ENCODE results near the gene PRKN. TPM values are rescaled to one million over a fixed set of nuclear protein-coding genes. Genes with fewer than 3 reads are reported as not detected.

Gene PRKN
- total and polyA plus RNA-seq, 2 donors, result 3.5 to 6.5 TPM

DNA sequence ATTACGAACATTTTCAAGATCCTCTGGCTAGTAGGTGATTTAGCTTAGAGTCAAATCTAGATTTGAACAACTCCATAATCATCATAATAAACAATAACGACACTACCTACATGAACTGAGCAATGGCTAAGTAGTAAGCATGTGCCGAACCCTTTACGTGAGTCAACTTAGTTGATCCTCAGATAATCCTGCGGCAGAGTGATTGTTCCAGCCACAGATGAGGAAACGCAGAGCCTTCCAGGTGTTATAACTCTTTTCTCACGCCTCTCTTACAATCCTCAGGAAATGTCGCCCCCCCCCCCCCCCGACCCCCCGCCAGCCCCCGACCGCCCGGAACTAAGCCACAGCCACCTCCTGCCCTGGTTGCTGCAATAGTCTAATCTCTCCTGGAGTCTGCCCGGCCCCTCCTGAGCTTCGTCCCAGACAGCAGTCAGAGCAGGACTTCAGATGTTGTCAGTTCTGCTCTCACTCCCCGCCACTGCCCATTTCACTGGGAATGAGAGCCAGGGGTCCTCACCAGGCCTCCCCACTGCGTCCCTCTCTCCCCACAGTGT, 1312.2 kb downstream of the PRKN start:
- no peaks in the 10 kb centered on the region for H3K4me1 ChIP-seq (ENCODE audit: insufficient read depth)
- WGBS, result 55% methylated on average over 17 of the region's 17 CpGs
- H3K4me3 ChIP-seq (ENCODE audit: low read depth, low read length), result no peak overlapping the region
- H3K27ac ChIP-seq (ENCODE audit: low read depth), result no peak overlapping the region
- no peak for DNase-seq (ENCODE audit: extremely low spot score)
- no peaks in the 10 kb centered on the region for H3K36me3 ChIP-seq (ENCODE audit: insufficient read depth)

DNA sequence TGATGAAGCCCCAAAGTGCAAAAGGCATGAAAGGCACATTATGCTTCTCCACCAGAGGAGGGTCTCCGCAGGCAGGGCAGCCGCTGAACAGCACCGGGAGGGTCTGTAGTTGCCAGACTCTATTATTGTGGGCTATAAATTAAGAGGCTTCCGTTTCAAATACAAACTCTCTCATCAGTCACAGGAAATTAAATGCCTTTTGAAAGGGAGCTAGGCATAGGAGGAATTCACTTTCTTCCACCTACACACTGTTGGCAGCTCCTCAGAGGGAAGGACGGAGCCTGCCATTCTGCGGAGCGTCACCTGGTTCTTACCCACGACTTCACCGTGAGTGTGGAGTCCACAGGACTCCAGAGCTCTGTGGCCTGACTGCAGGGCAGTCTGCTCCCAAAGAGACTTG, 1312.9 kb downstream of the PRKN start:
- H3K4me3 ChIP-seq (ENCODE audit: low read depth, low read length), result no peak overlapping the region
- H3K36me3 ChIP-seq (ENCODE audit: insufficient read depth), result no peaks in the 10 kb centered on the region
- no peak for DNase-seq (ENCODE audit: extremely low spot score)
- H3K4me1 ChIP-seq (ENCODE audit: insufficient read depth), result no peaks in the 10 kb centered on the region
- no peak overlapping the region for H3K27ac ChIP-seq (ENCODE audit: low read depth)
- 79% methylated on average over 9 of the region's 9 CpGs for WGBS

DNA sequence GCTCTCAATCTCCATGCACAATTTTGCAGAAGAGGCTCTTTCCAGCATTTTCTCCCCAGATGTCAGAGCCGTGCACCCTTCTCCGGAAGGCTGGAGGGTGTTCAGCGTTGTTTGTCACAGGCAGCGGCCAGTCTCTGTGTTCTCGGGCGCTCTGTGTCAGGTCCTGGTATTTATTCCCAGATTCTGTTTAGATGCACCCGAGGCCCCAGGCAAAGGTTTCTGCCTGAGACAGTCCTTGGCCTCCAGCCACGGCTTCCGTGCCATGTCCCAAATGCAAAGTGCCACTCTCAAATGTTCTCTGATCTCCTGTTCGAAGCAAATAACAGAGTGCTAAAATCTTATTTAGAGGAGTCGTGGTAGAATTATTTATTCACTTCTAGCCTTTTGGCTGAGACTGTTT, 1313.4 kb downstream of the PRKN start:
- H3K27ac ChIP-seq (ENCODE audit: low read depth), result no peak overlapping the region
- H3K4me1 ChIP-seq (ENCODE audit: insufficient read depth), result no peaks in the 10 kb centered on the region
- H3K4me3 ChIP-seq (ENCODE audit: low read depth, low read length), result no peak overlapping the region
- 78% methylated on average over 11 of the region's 11 CpGs for WGBS
- no peak for DNase-seq (ENCODE audit: extremely low spot score)
- no peaks in the 10 kb centered on the region for H3K36me3 ChIP-seq (ENCODE audit: insufficient read depth)

DNA sequence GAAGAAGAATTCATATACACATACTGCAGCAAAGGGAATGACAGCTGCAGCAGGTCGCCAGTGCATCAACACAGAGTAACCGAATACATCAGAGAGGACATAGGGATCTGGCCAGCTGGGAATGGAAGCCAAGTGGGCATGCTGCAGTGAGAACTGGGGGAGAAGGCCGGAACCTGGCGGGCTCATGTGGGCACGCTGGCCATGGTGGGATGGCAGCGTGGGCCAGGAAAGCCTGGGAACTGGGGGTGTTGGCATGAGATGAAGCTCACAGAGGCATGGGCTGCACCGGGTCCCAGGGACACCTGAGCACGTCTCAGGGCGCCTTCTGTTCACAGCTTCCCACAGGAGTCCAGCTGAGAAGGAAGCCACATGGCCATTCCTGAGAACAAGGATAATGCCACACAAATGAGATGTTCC, 1314.2 kb downstream of the PRKN start:
- H3K4me1 ChIP-seq (ENCODE audit: insufficient read depth), result no peaks in the 10 kb centered on the region
- no peaks in the 10 kb centered on the region for H3K36me3 ChIP-seq (ENCODE audit: insufficient read depth)
- 87% methylated on average over 9 of the region's 9 CpGs for WGBS
- no peak overlapping the region for H3K4me3 ChIP-seq (ENCODE audit: low read depth, low read length)
- no peak for DNase-seq (ENCODE audit: extremely low spot score)
- no peak overlapping the region for H3K27ac ChIP-seq (ENCODE audit: low read depth)

DNA sequence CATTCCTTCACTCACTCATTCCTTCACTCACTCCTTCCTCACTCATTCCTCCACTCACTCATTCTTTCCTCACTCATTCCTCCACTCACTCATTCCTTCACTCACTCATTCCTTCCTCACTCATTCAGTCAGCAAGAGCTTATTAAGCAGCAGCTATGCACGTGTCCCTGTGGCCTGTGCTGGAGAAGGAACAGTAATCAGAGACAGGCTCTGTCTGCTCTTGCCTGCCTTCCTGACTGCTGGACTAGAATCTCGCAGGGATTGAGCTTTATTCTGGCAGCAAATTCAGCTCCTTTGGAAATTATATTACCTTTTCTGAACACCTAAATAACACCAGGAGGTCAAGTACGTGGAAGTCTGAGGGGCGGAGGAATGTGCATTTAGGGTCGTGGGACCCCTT, 1314.8 kb downstream of the PRKN start:
- WGBS, result 89% methylated on average over 5 of the region's 5 CpGs
- H3K4me1 ChIP-seq (ENCODE audit: insufficient read depth), result no peaks in the 10 kb centered on the region
- H3K4me3 ChIP-seq (ENCODE audit: low read depth, low read length), result no peak overlapping the region
- H3K27ac ChIP-seq (ENCODE audit: low read depth), result no peak overlapping the region
- H3K36me3 ChIP-seq (ENCODE audit: insufficient read depth), result no peaks in the 10 kb centered on the region
- no peak for DNase-seq (ENCODE audit: extremely low spot score)

DNA sequence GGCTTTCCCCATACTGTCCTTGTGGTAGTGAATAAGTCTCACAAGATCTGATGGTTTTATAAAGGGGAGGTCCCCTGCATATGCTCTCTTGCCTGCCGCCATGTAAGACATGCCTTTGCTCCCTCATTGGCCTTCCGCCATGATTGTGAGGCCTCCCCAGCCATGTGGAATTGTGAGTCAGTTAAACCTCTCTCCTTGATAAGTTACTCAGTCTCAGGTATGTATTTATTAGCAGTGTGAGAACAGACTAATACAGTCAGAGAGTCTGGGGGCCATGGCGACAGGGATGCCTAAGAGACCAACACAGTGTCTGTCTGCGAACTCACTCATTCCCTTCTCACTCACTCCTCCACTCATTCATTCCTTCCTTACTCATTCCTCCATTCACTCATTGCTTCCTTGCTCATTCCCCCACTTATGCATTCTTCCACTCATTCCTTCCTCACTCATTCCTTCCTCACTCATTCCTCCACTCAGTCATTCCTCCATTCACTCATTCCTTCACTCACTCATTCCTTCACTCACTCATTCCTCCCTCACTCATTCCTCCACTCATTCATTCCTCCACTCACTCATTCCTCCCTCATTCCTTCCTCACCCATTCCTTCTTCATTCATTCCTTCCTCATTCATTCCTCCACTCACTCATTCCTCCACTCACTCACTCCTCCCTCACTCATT, 1316.2 kb downstream of the PRKN start:
- WGBS, result 94% methylated on average over 4 of the region's 4 CpGs
- H3K4me3 ChIP-seq (ENCODE audit: low read depth, low read length), result no peak overlapping the region
- no peaks in the 10 kb centered on the region for H3K4me1 ChIP-seq (ENCODE audit: insufficient read depth)
- H3K27ac ChIP-seq (ENCODE audit: low read depth), result no peak overlapping the region
- no peak for DNase-seq (ENCODE audit: extremely low spot score)
- no peaks in the 10 kb centered on the region for H3K36me3 ChIP-seq (ENCODE audit: insufficient read depth)

DNA sequence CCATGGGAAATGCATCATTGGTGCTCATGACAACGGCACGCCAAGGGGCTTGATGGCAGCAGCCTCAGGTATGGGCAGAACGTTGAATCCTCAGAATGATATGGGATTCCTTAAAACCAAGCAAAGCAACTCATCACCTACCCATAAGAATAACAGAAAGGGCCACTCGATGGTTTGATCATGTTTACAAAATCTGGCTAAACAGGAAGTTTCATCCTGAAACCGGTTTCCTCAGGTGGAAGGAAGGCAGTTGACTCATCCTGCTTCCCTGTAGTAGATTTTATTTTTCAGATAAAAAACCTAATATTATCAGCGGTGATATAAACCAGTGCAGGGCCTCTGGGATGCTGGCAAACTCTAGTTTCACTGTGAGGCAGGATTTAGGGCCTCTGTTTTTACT, 1316.8 kb downstream of the PRKN start:
- no peak for DNase-seq (ENCODE audit: extremely low spot score)
- H3K36me3 ChIP-seq (ENCODE audit: insufficient read depth), result no peaks in the 10 kb centered on the region
- no peak overlapping the region for H3K4me3 ChIP-seq (ENCODE audit: low read depth, low read length)
- no peak overlapping the region for H3K27ac ChIP-seq (ENCODE audit: low read depth)
- WGBS, result 87% methylated on average over 6 of the region's 6 CpGs
- H3K4me1 ChIP-seq (ENCODE audit: insufficient read depth), result no peaks in the 10 kb centered on the region

DNA sequence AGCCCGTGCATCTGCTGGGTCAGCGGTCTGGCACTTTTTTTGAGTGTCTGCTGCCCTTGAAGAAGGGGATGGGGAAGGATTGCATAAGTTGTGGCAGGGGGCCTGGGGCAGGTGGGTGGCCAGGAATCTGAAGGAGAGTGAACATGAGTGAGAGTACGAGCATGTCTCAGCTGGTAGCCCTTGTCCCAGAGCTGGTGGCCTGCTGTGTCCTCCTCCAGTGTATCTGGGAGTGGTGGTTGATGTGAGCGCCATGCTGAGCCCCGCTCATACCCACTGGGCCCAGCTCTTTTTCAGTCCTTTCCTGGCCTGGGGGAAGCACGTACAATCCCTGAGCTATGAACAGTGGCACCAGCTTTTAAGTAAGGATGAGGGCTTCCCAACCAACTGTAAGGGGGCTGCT, 1317.5 kb downstream of the PRKN start:
- Histone ChIP-seq H3K4me1 (ENCODE audit: insufficient read depth) (no peaks in the 10 kb centered on the region), H3K27ac (ENCODE audit: low read depth) (no peak overlapping the region), H3K4me3 (ENCODE audit: low read depth, low read length) (no peak overlapping the region), H3K36me3 (ENCODE audit: insufficient read depth) (no peaks in the 10 kb centered on the region)
- WGBS, result 94% methylated on average over 6 of the region's 6 CpGs
- DNase-seq (ENCODE audit: extremely low spot score), result no peak

DNA sequence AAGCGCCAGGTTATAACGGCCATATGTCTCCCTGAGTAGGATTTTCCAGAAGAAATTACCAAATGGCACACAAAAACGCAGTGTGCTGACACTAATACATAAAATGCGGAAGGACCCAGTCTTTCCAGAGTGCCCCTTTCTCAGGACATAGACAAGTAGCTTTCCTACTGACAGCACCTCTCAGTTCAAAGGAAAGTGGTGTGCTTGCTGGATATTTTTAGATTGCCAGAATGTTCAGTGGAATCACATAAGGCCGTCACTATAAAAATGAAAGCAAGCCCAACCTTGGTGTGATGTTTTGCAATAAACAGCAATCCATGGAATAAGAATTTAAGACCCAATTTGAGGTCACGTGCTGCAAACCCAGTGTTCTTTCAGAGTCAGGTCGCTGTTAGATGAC, 1318.2 kb downstream of the PRKN start:
- Histone ChIP-seq H3K27ac (ENCODE audit: low read depth) (no peak overlapping the region), H3K4me1 (ENCODE audit: insufficient read depth) (no peaks in the 10 kb centered on the region), H3K4me3 (ENCODE audit: low read depth, low read length) (no peak overlapping the region), H3K36me3 (ENCODE audit: insufficient read depth) (no peaks in the 10 kb centered on the region)
- WGBS, result 72% methylated on average over 7 of the region's 7 CpGs
- DNase-seq (ENCODE audit: extremely low spot score), result no peak

DNA sequence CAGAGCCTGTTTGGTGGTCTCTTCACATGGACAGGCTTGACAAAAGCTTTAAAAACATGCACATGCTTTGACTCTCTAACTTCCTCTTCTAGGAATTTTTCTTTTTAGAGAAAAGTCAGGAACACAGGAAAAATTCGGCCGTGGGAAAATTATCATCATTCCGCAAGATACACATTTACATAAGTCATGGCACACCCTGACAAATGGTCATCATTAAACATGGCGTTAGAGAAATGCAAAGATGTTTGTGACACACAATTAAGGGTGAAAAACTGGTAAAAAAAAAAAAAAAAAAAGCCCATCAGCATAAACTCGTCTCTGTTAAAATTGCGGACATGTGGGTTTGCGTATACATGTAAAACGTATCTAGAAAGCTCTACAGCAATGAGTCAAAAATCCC, 1319.5 kb downstream of the PRKN start:
- Histone ChIP-seq H3K36me3 (ENCODE audit: insufficient read depth) (no peaks in the 10 kb centered on the region), H3K4me1 (ENCODE audit: insufficient read depth) (no peaks in the 10 kb centered on the region), H3K4me3 (ENCODE audit: low read depth, low read length) (no peak overlapping the region), H3K27ac (ENCODE audit: low read depth) (no peak overlapping the region)
- no peak for DNase-seq (ENCODE audit: extremely low spot score)
- WGBS, result 83% methylated on average over 8 of the region's 8 CpGs

DNA sequence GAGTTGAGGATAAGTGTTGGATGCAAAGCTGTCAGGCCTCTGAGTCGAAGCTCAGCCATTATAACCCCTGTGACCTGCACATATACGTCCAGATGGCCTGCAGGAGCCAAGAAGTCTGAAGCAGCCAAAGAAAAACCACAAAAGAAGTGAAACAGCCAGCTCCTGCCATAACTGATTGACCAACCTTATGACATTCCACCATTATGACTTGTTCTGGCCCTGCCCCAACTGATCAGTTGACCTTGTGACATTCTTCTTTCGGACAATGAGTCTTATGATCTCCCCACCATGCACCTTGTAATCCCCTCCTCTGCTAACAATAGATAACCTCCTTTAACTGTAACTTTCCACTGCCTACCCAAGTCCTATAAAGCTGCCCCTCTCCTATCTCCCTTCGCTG, 1320.0 kb downstream of the PRKN start:
- no peak for DNase-seq (ENCODE audit: extremely low spot score)
- Histone ChIP-seq H3K27ac (ENCODE audit: low read depth) (no peak overlapping the region), H3K36me3 (ENCODE audit: insufficient read depth) (no peaks in the 10 kb centered on the region), H3K4me1 (ENCODE audit: insufficient read depth) (no peaks in the 10 kb centered on the region), H3K4me3 (ENCODE audit: low read depth, low read length) (no peak overlapping the region)
- 60% methylated on average over 4 of the region's 4 CpGs for WGBS

DNA sequence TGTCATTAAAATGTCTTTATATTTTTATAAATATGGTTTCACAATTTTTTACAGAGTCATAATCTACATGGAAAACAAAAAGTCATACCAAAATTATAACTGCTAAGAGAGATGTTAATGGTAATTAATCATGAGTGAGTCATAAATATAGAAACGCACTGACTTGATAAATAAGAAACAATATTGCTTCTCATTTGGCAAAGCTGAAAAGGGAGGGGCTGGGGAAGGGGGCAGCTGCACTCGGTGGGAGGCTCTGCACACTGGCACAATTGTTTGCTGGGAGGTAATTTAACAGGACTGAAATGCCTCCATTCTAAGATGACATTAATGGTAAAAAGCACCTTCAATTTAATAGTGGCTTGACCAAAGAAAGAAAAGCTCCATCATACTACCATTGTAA, 1320.5 kb downstream of the PRKN start:
- Histone ChIP-seq H3K27ac (ENCODE audit: low read depth) (no peak overlapping the region), H3K36me3 (ENCODE audit: insufficient read depth) (no peaks in the 10 kb centered on the region), H3K4me1 (ENCODE audit: insufficient read depth) (no peaks in the 10 kb centered on the region), H3K4me3 (ENCODE audit: low read depth, low read length) (no peak overlapping the region)
- no peak for DNase-seq (ENCODE audit: extremely low spot score)
- WGBS, result 60% methylated on average over 2 of the region's 2 CpGs

DNA sequence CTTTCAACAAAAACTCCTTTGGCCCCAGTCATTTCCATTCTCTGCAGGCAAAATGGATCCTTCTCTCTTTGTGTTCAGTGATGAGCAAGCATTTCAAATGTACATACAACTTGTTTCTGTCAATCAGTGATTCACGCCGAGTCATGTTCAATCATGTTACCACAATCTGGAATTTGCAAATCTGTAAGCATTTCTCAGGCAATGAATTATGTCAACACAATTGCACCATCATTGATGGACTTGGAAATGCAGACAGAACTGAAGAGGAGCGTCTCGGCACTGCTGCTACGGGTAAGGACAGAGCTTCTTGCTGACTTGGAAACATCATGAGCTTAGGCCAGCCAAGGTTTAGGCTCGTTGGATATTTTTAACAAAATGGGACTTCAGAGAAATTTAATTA, 1320.9 kb downstream of the PRKN start:
- no peak for DNase-seq (ENCODE audit: extremely low spot score)
- H3K36me3 ChIP-seq (ENCODE audit: insufficient read depth), result no peaks in the 10 kb centered on the region
- H3K4me1 ChIP-seq (ENCODE audit: insufficient read depth), result no peaks in the 10 kb centered on the region
- WGBS, result 88% methylated on average over 6 of the region's 6 CpGs
- no peak overlapping the region for H3K27ac ChIP-seq (ENCODE audit: low read depth)
- H3K4me3 ChIP-seq (ENCODE audit: low read depth, low read length), result no peak overlapping the region

DNA sequence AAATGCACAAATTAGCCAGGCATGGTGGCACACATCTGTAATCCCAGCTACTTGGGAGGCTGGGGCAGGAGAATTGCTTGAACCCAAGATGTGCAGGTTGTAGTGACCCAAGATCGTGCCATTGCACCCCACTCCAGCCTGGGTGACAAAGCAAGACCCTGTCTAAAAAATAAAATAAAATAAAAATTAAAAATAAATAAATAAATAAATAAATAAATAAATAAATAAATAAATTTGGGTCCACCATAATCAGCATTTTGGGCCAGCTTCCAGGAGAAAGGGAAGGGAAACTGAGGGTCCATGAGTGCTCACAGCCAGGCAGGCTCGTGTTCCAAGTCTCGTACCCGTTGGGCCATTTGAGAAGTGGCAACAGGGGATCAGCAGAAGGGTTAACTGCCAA, 1322.1 kb downstream of the PRKN start:
- Histone ChIP-seq H3K27ac (ENCODE audit: low read depth) (no peak overlapping the region), H3K4me1 (ENCODE audit: insufficient read depth) (no peaks in the 10 kb centered on the region), H3K4me3 (ENCODE audit: low read depth, low read length) (no peak overlapping the region), H3K36me3 (ENCODE audit: insufficient read depth) (no peaks in the 10 kb centered on the region)
- DNase-seq (ENCODE audit: extremely low spot score), result no peak
- WGBS, result over 99% methylated on average over 4 of the region's 4 CpGs

DNA sequence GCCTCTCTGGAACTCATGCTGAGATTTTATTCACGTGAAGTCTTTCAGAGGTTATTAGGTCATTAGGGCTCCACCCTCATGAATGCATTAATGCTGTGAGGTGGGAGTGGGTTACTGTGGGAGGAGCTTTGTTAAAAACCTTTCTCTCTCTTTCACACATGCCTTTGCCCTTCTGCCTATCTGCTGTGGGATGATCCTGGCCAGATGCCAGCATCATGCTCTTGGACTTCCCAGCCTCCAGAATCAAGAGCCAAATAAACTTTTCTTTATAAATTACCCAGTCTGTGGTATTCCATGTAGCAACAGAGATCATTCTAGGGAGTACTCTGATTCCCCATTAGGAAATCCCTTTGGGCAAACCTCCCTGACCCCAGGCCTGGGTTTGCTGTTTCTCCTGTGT, 1323.8 kb downstream of the PRKN start:
- Histone ChIP-seq H3K36me3 (ENCODE audit: insufficient read depth) (no peaks in the 10 kb centered on the region), H3K27ac (ENCODE audit: low read depth) (no peak overlapping the region), H3K4me1 (ENCODE audit: insufficient read depth) (no peaks in the 10 kb centered on the region), H3K4me3 (ENCODE audit: low read depth, low read length) (no peak overlapping the region)
- DNase-seq (ENCODE audit: extremely low spot score), result no peak
- 75% methylated on average over 1 of the region's 1 CpG for WGBS
